DMS53 (cell line): ENCODE measurements around the gene CCND2.

Experiments used
- DNase-seq: peaks from one replicate; lab custom pipeline; 2025; lab: John Stamatoyannopoulos, UW

The CCND2 gene

GRCh38 chr12:4276524-4277204 lies 3.1 kb downstream of the CCND2 start:
- DNase-seq, result peak; percentile 100

GRCh38 chr12:4277205-4277543 lies 3.6 kb downstream of the CCND2 start:
- DNase-seq, result no peak

DNA sequence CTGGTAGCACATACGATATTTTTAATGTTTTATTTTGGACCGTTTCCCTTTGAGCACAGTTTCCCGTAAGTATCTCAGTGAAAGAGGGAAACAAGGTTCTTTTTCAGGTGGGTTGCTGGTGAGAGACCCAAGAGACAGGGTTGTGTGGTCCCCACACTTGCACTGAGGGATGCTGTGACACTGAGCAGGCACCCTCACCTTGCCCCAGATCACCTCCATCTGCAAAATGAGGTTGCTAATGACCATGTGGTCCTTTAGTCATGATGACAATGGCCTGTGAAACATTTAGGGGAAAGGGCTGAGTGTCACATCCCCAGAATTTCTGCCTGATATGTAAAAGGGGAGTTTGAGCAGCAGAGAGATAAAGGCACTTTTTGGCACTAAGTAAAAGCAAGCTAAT lies 4.3 kb downstream of the CCND2 start:
- DNase-seq, result no peak

DNA sequence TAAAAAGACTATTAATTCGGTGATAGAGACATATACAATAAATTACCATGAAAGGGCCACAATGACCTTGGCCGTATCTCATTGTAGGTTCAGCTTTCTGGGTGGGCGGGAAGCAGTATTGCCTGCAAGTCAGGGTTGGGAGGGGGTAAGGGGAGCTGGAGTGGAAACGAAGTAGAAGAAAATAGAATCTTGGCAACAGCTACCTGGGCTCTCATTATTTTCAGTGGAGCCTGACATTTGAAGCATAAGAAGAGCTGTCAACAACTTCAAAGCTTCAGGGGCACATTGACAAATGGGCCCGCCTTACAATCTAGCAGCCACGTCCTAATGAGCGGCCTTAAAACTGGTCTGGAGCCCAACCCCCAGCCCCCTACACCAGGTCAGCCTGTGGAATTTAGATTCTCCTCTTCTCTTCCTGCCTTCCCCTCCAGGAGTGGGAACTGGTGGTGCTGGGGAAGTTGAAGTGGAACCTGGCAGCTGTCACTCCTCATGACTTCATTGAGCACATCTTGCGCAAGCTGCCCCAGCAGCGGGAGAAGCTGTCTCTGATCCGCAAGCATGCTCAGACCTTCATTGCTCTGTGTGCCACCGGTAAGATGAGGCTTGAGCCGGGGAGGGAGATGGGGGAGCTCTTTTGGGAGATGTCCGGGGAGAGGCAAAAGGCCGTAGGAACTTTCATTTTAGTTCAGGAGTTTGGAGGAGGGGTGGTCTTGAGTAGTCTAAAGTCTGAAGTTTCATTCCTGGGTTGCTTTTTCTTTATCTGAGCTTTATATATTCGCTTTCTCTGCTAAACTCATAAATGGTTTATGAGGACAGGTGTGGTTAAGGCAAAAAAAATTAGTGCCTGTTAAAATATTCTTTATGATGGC lies 5.0 kb downstream of the CCND2 start:
- peak; percentile 90 for DNase-seq

GRCh38 chr12:4279198-4279690 lies 5.7 kb downstream of the CCND2 start:
- no peak for DNase-seq

GRCh38 chr12:4280351-4281163 lies 7.0 kb downstream of the CCND2 start:
- no peak for DNase-seq

DNA sequence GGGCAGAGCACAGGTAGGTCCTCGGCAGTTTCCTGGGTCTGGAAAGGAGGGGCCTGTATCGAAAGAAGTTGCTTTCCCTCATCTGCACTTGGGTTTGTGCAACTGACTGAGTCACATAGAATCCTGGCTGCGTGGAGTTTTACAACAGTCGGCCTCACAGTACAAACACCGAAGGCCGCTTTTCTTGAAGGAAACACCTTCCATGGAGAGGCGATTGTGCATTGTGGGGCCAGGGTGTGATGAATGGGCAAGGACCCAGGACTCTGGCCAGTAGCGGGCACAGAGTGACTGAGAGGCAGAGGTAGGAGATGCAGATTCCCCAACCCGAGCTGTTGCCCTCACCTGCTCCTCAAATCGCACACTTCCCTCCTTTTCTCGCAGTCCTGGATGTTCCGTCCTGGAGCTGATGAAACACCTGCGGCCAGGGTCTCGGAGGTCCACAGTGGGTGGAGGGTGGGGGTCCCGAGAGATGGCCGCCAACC lies 7.7 kb downstream of the CCND2 start:
- DNase-seq, result no peak

DNA sequence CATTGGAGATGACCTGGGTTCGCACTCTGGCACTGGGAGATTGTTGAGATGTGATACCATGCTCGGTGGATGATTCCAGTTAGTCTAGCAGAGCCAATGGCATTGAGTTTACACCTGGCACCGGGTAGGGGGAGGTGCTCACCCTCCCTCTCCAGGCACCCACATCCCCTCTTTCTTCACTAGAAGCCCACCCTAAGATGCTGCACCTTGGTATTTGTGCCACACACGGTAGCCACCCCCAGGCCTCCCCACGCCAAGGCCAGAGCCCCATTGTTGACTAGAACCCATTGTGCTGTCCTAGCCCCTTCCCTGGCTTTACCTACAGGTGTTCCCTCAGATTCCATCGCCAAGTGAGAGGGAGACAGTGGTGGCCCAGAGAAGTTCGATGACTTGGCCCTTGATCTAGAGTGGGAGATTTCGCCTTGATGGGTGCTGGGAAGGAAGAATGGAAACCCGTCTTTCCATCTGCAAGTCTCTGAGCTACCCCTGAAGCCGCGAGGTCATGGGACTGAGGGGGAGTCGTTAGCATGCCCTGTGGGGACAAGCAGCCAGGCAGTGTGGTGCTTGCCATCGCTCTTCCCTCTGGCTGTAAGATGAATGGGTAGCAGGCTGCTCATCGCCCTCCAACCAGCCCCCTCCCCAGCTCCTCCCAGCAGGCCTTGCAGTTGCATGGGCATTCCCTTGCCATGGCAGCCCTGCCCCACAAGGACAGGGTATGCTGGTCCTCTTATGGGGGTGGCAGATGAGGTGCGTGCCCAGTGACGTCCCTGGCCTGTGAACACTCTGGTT lies 8.7 kb downstream of the CCND2 start:
- DNase-seq, result no peak

DNA sequence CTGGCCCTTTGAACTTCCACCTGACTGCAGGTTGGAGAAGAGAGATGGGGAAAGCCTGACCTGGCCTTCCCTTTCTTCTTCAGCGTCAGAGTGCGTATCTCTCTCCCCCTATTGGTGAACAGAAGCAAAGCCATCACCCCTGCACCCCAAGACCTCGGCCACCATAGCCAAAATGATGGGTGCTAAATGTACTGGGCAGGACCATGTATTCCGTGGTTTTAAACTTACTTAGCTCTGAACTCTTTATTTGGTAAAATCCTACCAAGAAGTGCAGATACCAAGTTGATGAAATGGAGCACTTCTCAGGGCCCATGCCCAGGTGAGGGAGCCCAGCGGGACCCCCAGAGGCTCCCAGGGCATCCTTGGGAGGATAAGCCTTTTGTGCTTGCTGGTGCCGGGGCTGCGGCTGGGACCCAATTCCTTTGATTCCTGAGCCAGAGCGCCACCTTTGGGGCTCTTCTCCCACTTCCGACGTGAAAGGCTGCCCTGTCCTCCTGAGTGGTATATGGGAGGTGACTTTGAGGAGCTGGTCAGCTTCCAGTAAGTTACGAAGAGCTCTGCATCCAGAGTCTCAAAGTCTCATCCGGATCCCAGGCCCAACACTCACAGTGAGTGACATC lies 9.4 kb downstream of the CCND2 start:
- peak; percentile 75 for DNase-seq

- DNase-seq, result no peak
Measured at GRCh38 chr12:4283512-4284255, 10.1 kb downstream of the CCND2 start.

- no peak for DNase-seq
Measured at GRCh38 chr12:4284306-4284705, 10.7 kb downstream of the CCND2 start.

DNA sequence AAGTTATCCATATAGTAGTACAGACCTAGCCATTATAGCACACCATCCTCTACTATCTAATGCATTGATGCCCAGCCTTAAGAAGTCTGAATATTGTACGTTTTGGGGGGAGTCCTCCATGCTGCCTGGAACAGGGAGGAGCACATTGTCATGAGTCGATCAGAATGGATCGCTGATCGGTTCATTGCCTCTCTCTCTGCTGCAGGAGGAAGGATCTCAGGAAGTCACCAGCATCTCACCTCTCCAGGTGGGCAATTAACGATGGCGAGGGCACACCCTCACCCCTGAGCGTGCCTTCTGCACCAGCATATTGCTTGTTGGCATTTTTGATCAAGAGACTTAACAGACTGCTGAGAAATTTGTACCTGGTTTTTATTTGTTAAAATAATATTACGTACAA lies 11.5 kb downstream of the CCND2 start:
- DNase-seq, result no peak

GRCh38 chr12:4286228-4286627 lies 12.7 kb downstream of the CCND2 start:
- no peak for DNase-seq

GRCh38 chr12:4286771-4287317 lies 13.3 kb downstream of the CCND2 start:
- DNase-seq, result no peak

DNA sequence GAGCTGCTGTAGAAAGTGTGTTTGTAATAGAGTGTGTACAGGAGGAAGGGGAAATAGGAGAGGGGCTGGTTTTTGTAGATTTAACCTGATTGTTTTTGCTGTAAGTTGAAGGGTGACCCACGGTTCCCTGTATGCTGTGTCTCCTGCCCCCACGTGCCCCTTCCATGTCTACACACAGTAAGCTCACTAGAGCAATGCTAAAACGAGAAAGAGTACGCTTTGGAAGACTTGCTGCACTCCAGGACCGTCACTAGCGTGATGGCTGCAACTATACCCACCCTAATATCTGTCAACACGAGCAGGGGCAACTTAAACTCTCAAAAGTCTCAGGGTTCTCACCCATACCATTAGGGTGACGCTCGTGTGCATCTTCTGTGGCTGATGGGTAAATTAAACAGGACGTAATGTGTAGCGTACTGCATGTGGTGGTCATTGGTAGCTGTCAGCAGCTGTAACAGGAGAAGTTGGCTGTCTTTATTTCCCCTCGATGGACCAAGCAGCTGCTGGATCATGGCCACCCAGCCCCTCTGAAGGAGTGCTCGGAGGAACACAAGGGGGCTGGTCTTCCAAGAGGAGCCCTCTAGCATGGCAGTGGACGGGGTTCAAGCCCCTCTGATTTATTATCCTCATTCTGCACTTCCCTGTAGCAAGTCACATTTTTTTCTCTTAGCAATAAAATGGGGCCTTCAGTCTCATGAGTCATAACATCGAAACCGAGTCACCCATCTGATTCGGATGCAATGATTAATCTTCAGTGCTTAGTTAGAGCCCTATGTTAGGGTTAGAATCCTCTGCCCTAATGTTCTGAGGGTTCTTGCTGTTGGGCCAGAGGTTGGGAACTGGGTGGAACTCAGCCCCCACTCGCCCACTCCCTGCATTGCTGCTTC lies 14.0 kb downstream of the CCND2 start:
- DNase-seq, result no peak

- no peak for DNase-seq
Measured at GRCh38 chr12:4288296-4289131, 15.0 kb downstream of the CCND2 start.

- DNase-seq, result no peak
Measured at GRCh38 chr12:4289231-4289878, 15.8 kb downstream of the CCND2 start.
